HG02763 (cell line): Measurements from ENCODE around the gene GDPD5.

Source experiments
- ATAC-seq: cut with Tn5 transposase; IDR thresholded peaks from one replicate; pipeline ENCODE4 v1.9.1; 2021; ENCODE audit warnings: mild to moderate bottlenecking, moderate library complexity; ENCODE audit not compliant: unreplicated experiment

The GDPD5 gene

GRCh38 chr11:75474878-75475766 is 50.6 kb downstream of the GDPD5 start:
- no peak for ATAC-seq

- ATAC-seq: no peak
These were observed 51.5 kb downstream of the GDPD5 start for GRCh38 chr11:75474240-75474639.

GRCh38 chr11:75473684-75474083 is 52.1 kb downstream of the GDPD5 start:
- ATAC-seq: no peak

GRCh38 chr11:75472081-75472732 is 53.5 kb downstream of the GDPD5 start:
- no peak for ATAC-seq

GRCh38 chr11:75471176-75471973 is 54.4 kb downstream of the GDPD5 start:
- ATAC-seq: no peak

- ATAC-seq: no peak
These were observed 55.2 kb downstream of the GDPD5 start for GRCh38 chr11:75470476-75471080.

GRCh38 chr11:75469785-75470405 is 55.8 kb downstream of the GDPD5 start:
- ATAC-seq: no peak

- no peak for ATAC-seq
These were observed 57.0 kb downstream of the GDPD5 start for GRCh38 chr11:75468534-75469340.

- ATAC-seq: no peak
These were observed 57.9 kb downstream of the GDPD5 start for GRCh38 chr11:75467881-75468280.

- no peak for ATAC-seq
These were observed 58.4 kb downstream of the GDPD5 start for GRCh38 chr11:75467311-75467710.

- ATAC-seq: no peak
These were observed 59.8 kb downstream of the GDPD5 start for GRCh38 chr11:75465701-75466531.

- ATAC-seq: no peak
These were observed 62.5 kb downstream of the GDPD5 start for GRCh38 chr11:75463106-75463774.

- ATAC-seq: no peak
These were observed 63.6 kb downstream of the GDPD5 start for GRCh38 chr11:75462117-75462653.

GRCh38 chr11:75461151-75461550 is 64.6 kb downstream of the GDPD5 start:
- ATAC-seq: no peak

GRCh38 chr11:75456596-75457183 is 69.1 kb downstream of the GDPD5 start:
- no peak for ATAC-seq

GRCh38 chr11:75454987-75455386 is 70.8 kb downstream of the GDPD5 start:
- ATAC-seq: no peak

GRCh38 chr11:75453916-75454655 is 71.7 kb downstream of the GDPD5 start:
- no peak for ATAC-seq
